8988T (cell line): ENCODE measurements around the gene SSR1.
"Not testable (repeated sequence)": the region's sequence is repeated elsewhere in the genome, so short reads cannot be mapped to it uniquely, and the experiment has no call there.

Source experiments
- DNase-seq: peaks from one replicate; pipeline ENCODE4 v3.0.0; 2011

The SSR1 gene

GRCh38 chr6:7312616-7313504 is at the start of gene SSR1:
TSS of gene SSR1 (minus strand) at chr6:7313199. CDS start at chr6:7313120, 79 bp downstream.
- peak; percentile 98 for DNase-seq

DNA sequence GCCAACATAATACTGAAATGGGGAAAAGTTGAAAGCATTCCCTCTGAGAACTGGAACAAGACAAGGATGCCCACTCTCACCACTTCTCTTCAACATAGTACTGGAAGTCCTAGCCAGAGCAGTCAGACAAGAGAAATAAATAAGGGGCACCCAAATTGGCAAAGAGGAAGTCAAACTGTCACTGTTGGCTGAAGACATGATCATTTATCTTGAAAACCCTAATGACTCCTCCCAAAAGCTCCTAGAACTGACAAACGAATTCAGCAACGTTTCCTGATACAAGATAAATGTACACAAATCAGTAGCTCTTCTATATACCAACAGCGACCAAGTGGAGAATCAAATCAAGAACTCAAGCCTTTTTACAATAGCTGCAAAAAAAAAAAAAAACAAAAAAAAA is 38.9 kb upstream of the SSR1 start:
- not testable (repeated sequence) for DNase-seq

- not testable (repeated sequence) for DNase-seq
Measured at GRCh38 chr6:7350591-7350990, 37.6 kb upstream of the SSR1 start.

DNA sequence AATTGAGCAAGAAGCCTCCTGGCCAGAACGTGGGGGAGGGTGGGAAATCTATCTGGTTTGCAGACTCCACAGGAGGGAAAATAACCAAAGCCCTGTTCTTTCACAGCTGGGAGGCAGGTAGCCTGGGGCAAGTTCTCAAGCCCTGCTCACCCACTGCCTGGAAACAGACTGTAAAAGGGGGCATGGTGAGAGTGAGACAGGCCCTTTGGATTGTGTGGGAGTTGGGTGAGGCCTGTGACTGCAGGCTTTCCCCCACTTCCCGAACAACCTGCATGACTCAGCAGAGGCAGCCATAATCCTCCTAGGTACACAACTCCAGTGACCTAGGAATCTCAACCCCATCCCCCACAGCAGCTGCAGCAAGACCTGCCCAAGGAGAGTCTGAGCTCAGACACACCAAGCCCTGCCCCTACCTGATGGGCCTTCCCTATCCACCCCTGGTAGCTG is 34.6 kb upstream of the SSR1 start:
- not testable (repeated sequence) for DNase-seq

GRCh38 chr6:7344773-7345450 is 31.9 kb upstream of the SSR1 start:
- DNase-seq: not testable (repeated sequence)

GRCh38 chr6:7343546-7344475 is 30.8 kb upstream of the SSR1 start:
- DNase-seq: no peak

- peak; percentile 39 for DNase-seq
Measured at GRCh38 chr6:7341989-7342742, 29.2 kb upstream of the SSR1 start.

GRCh38 chr6:7341271-7341670 is 28.3 kb upstream of the SSR1 start:
- no peak for DNase-seq

DNA sequence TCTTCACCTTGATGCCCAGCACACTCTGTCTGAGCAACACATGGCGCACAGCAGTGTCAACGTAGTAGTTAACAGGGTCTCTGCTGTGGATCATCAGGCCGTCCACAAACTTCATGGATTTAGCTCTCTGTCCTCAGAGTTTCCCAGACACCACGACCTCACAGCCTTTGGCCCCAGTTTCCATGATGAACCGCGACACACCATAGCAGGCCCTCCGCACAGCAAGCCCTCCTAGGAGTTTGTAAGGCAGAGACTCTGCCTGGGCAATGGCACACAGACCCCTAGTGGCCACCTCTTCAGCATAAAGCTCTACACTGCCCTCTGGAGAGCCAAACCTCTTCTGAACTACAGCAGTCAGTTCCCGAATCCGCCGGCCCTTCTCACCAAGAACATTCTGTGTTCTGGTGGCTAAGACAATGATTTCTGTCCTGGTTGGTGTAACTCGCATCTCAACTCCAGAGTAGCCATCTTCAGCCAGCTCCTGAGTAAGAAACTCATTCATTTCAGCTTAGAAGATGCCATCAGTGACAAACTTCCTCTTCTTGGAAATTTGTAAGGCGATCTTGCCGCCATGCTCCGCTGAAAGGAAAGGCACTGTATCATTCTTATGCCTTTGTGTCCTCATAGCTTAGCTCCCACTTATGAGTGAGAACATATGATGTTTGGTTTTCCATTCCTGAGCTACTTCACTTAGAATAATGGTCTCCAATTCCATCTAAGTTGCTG is 26.2 kb upstream of the SSR1 start:
- not testable (repeated sequence) for DNase-seq

DNA sequence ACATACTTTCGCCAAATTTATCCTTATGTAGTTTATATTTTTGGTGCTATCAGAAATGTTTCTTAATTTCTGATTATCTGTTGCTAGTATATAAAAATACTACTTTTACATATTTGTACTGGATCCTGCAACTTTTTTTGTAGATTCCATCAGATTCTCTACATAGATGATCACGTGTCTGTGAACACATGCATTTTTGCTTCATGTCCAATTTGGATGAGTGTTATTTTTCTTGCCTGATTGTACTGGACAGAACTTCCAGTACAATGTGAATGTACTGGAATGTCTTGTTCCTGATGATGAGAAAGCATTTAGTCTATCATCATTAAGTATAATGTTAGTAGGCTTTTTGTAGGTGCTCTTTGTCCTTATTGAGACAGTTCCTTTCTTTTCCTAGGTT is 25.0 kb upstream of the SSR1 start:
- no peak for DNase-seq

DNA sequence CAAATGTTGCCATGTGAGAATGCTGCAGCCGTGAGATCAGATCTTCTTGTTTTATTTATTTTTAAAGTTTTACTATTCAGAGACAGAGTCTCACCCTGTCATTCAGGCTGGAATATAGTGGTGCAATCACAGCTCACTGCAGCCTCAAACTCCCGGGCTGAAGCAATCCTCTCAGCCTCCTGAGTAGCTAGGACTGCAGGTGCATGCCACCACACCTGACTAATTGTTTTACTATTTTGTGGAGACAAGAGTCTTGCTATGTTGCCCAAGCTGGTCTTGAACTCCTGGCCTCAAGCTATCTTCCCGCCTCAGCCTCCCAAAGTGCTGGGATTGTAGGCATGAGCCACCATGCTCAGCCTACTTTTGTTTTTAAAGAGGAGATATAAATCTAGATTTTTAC is 22.5 kb upstream of the SSR1 start:
- no peak for DNase-seq

- DNase-seq: no peak
Measured at GRCh38 chr6:7334685-7335084, 21.7 kb upstream of the SSR1 start.

- no peak for DNase-seq
Measured at GRCh38 chr6:7332090-7332745, 19.2 kb upstream of the SSR1 start.

- no peak for DNase-seq
Measured at GRCh38 chr6:7331452-7331851, 18.5 kb upstream of the SSR1 start.

GRCh38 chr6:7328243-7328642 is 15.2 kb upstream of the SSR1 start:
- DNase-seq: no peak

DNA sequence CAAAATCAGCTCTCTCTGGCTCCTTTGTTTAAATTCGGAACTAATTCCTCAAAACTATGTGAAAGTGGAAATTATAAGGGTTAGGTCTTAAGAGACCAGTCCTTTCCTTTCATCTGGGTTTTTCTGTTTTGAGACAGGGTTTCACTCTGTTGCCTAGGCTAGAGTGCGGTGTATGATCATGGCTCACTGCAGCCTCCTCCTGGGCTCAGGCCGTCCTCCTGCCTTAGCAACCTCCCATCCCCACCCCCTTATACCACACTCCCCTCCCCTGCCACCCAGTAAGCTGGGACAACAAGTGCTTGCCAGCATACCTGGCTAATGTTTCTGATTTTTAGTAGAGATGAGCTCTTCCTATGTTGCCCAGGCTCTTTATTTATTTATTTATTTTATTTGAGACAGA is 12.8 kb upstream of the SSR1 start:
- DNase-seq: no peak

DNA sequence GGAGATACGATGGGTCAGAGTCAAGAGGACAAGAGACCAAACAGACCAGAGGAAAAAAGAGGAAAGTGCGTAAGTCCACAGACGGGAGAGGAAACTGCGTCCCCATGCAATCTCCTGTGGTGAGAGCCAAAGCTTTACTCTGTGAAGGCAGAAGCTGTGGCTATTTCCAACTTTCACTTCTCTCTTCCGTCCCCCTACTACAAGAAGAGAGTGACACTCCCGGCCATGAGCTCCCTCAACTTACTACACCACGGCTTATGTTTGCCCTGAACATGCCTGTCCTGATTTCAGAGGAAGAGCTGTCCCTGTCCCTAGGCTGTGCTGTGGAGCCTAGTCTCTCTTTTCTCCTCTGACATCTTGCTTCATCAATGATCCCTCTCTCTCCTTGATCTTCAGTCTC is 11.5 kb upstream of the SSR1 start:
- no peak for DNase-seq

DNA sequence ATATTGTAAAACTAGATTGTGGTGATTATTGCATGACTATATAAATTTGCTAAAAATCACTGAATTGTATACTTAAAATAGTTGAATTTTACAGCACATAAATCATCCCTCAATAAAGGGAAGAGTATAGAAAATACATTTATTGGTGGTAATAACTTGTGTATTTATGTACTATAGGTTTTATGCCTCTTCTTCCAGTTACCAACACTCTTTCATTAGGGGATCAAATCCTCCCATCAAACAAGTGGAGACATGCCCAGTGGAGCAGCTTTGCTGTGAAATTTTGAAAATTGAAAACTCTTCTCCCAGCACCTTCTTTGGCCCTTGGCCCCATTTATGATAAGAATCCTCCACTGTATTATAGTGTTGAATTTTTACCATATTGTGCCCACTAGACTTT is 10.1 kb upstream of the SSR1 start:
- no peak for DNase-seq

DNA sequence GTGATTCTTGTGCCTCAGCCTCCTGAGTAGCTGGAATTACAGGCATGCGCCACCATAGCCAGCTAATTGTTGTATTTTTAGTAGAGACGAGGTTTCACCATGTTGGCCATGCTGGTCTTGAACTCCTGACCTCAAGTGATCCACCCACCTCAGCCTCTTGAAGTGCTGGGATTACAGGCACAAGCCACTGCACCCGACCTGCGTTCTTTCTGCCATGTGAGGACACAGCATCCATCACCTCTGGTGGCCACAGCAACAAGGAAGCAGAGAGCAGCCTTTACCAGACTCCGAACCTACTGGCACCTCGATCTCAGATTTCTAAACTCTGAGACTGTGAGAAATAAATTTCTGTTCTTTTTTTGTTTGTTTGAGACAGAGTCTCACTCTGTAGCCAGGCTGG is 8.9 kb upstream of the SSR1 start:
- DNase-seq: not testable (repeated sequence)

GRCh38 chr6:7319406-7319805 is 6.4 kb upstream of the SSR1 start:
- DNase-seq: not testable (repeated sequence)

DNA sequence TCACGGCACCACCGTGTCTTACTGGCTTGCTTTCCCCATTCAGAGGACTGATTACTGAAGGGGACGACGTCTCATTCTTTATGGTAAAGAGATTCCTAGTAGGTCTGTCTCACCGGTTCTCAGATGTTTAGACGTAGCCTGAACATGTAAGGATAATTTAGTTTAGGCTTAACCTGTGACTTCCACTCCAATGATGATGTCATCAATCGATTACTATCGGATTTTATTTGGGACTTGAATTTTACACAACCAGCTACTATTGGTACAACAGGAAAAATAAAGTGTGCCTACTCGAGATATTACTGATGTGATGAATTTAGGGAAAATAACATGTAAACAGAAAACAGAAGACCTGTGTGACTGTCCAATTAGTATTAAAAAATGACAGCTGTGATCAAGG is 4.5 kb upstream of the SSR1 start:
- no peak for DNase-seq
